Gastrocnemius medialis (tissue), 4 donors: ENCODE data around the gene HBD.

Experiments used
- POLR2A ChIP-seq, 2 donors: fragments of 450-650 bp; IDR thresholded peaks; one replicate each; pipeline ENCODE4 v1.6.1; 2017; ENCODE audit warnings: antibody characterized with exemption in 2 of 2, mild to moderate bottlenecking in 2 of 2, moderate library complexity in 2 of 2
- TF ChIP-seq, protein P1 (sequence below), 5 experiments: fragments of 450-650 bp in 3 of 5; fragments of 200-600 bp in 2 of 5; sonication (generic) in 2 of 5; IDR thresholded peaks in 4 of 5; conservative IDR thresholded peaks in 1 of 5; 1 replicate in 4 of 5; 2 replicates in 1 of 5; pipeline ENCODE4 v1.5.1; 2016 to 2019; ENCODE audit warnings: antibody characterized with exemption in 5 of 5, mild to moderate bottlenecking in 3 of 5, moderate library complexity in 3 of 5

DNA sequence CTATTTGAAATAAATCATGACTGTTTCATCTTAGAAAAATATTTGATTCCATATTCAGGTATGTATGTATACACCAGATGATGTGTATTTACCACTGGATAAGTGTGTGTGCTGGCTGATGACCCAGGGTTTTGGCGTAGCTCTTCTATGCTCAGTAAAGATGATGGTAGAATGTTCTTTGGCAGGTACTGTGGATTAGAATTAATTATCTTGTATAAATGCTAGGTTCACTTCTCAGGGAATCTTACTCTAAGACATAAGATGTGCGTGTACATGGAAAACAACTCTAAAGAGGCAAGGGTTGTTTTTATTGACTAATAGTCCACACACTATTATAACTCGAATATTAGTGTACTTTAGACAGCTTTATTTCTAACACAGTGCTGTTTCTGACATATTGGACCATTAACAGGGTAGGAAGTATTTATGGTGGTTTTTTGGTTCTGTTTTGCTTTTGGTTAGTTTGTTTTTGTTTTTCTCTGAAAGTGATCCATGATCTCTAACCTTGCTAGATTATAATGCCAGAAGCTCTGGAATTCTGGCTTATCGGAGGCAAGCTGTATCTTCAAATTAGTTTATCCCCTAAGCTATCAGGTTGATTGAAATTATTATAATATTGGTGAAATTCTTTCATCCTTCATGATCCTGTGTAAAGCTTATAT lies 16.4 kb upstream of the HBD start:
- TF ChIP-seq POLR2A (IDR thresholded peaks at IDR 0.05) = no peak
- TF ChIP-seq, protein P1, sequence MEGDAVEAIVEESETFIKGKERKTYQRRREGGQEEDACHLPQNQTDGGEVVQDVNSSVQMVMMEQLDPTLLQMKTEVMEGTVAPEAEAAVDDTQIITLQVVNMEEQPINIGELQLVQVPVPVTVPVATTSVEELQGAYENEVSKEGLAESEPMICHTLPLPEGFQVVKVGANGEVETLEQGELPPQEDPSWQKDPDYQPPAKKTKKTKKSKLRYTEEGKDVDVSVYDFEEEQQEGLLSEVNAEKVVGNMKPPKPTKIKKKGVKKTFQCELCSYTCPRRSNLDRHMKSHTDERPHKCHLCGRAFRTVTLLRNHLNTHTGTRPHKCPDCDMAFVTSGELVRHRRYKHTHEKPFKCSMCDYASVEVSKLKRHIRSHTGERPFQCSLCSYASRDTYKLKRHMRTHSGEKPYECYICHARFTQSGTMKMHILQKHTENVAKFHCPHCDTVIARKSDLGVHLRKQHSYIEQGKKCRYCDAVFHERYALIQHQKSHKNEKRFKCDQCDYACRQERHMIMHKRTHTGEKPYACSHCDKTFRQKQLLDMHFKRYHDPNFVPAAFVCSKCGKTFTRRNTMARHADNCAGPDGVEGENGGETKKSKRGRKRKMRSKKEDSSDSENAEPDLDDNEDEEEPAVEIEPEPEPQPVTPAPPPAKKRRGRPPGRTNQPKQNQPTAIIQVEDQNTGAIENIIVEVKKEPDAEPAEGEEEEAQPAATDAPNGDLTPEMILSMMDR (IDR thresholded peaks at IDR 0.05 in 4 of 5, conservative IDR thresholded peaks at IDR 0.05 in 1 of 5) = no peak
